Activated T-cell treated with anti-CD3 and anti-CD28 coated beads for 1 hour (primary cell): Measurements from ENCODE around the gene GGA1.

Source experiments
- DNase-seq: peaks from one replicate; pipeline ENCODE4 v3.0.0-alpha.2; 2020; ENCODE audit warnings: low read depth

The GGA1 gene

GRCh38 chr22:37630839-37631435, 22.3 kb downstream of the GGA1 start:
- DNase-seq, result no peak

- no peak for DNase-seq
Observed at GRCh38 chr22:37631448-37632173, 23.0 kb downstream of the GGA1 start.

GRCh38 chr22:37632174-37633088, 23.8 kb downstream of the GGA1 start:
- DNase-seq, result no peak

- no peak for DNase-seq
Observed at GRCh38 chr22:37633089-37633624, 24.5 kb downstream of the GGA1 start.

GRCh38 chr22:37633625-37634416, 25.2 kb downstream of the GGA1 start:
- DNase-seq, result peak; percentile 35

GRCh38 chr22:37634417-37634924, 25.8 kb downstream of the GGA1 start:
- DNase-seq, result no peak

GRCh38 chr22:37635157-37635556, 26.5 kb downstream of the GGA1 start:
- no peak for DNase-seq

- no peak for DNase-seq
Observed at GRCh38 chr22:37636186-37636948, 27.7 kb downstream of the GGA1 start.

- no peak for DNase-seq
Observed at GRCh38 chr22:37636949-37637273, 28.3 kb downstream of the GGA1 start.

GRCh38 chr22:37638391-37639069, 29.9 kb downstream of the GGA1 start:
- no peak for DNase-seq

- DNase-seq, result peak; percentile 44
Observed at GRCh38 chr22:37639070-37639760, 30.6 kb downstream of the GGA1 start, which contains the start of gene SH3BP1. SH3BP1 (plus strand) TSS chr22:37639669; CDS start chr22:37639788, 119 bp downstream.

GRCh38 chr22:37639771-37640590, 31.3 kb downstream of the GGA1 start:
- no peak for DNase-seq

- DNase-seq, result no peak
Observed at GRCh38 chr22:37640591-37641560, 32.2 kb downstream of the GGA1 start.

GRCh38 chr22:37641561-37641949, 32.9 kb downstream of the GGA1 start:
- no peak for DNase-seq

GRCh38 chr22:37643225-37643847, 34.7 kb downstream of the GGA1 start:
- DNase-seq, result peak; percentile 91

- no peak for DNase-seq
Observed at GRCh38 chr22:37647317-37647716, 38.7 kb downstream of the GGA1 start.

GRCh38 chr22:37647928-37648327, 39.3 kb downstream of the GGA1 start:
- no peak for DNase-seq
